ENCODE results near the gene PPFIBP2.
A peak's percentile ranks its signal among the peaks of the same experiment; 100 is the strongest.

Gene PPFIBP2

GRCh38 chr11:7551571-7551970, 37.8 kb downstream of the PPFIBP2 start:
- DNase-seq (ENCODE audit: low spot score) = peak; percentile 71

DNA sequence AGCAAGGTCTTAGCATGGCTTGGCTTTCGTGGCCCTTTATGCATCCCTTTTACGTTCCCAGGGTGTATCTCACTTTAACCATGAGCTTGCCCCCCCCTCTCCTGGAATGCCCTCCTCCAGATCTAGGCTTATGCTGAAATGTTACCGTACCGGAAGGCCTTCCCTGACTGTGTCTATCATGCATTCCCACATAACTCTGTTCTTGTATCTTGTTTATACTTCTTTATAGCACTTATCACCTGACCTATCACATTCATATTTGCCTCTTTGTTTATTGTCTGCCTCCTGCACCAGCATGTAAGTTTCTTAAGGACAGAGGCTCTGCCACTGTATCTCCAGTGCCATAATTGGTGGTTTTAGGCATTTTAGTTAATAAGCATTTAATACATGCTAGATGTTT, 38.9 kb downstream of the PPFIBP2 start:
- DNase-seq (ENCODE audit: low spot score) = peak; percentile 40

- DNase-seq (ENCODE audit: low spot score) = no peak
Measured at GRCh38 chr11:7555052-7555699, 41.4 kb downstream of the PPFIBP2 start.

DNA sequence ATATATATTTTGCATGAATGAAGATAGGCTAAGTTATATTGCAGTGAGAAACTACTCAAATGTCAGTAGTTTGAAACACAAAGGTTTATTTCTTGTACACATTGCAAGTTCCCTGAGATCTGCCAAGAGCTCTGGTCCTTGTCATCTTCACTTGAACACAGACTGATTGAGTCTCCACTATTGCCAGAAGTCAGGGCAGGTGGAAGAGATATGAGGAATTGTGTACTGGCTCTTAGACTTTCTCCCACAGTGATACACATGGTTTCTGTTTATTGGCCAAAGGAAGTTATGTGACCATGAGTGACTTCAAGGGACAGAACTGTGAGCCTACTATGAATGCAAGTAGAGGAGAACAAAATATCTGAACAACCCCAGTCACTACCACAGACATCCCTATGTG, 44.2 kb downstream of the PPFIBP2 start:
- DNase-seq (ENCODE audit: low spot score) = no peak

- DNase-seq (ENCODE audit: low spot score) = no peak
Measured at GRCh38 chr11:7559398-7560283, 45.8 kb downstream of the PPFIBP2 start.

- no peak for DNase-seq (ENCODE audit: low spot score)
Measured at GRCh38 chr11:7561562-7561961, 47.8 kb downstream of the PPFIBP2 start.

DNA sequence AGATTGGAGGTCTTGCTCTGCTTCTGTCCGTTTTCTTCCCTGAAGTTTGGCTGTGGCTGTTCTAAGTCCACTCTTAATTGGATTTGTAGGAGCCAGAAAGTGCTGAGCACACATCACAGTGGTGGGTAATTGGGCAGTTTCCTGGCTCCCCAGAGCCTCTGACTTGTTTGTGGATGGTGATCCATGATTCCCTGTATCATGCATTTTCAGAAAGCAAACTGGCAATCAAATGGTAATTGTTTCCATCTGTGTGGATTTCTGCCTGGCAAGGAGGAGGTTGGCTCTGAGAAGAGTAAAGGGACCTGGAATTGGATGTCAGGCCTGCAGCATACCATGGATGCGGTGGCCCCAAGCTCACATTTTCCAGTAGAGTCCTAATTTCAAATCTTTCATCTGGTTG, 49.5 kb downstream of the PPFIBP2 start:
- DNase-seq (ENCODE audit: low spot score) = no peak

DNA sequence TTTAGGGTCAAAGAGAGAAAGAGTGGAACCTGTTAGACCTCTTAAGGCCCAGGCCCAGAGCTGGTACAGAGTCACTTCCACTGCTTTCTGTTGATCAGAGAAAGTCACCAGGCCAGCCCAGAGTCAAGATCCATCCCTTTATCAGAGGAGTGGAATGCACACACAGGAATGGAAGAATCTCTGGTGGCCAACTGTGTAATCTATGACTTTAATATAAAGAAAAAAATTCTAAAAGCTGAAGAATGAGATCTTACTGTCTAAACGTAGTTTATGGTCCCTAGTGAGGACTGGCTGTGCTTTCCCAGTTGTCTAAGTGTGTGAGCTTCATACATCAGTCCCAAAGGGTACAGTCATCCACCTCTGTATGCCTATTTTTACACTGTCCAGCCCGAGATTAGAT, 51.0 kb downstream of the PPFIBP2 start:
- no peak for DNase-seq (ENCODE audit: low spot score)

DNA sequence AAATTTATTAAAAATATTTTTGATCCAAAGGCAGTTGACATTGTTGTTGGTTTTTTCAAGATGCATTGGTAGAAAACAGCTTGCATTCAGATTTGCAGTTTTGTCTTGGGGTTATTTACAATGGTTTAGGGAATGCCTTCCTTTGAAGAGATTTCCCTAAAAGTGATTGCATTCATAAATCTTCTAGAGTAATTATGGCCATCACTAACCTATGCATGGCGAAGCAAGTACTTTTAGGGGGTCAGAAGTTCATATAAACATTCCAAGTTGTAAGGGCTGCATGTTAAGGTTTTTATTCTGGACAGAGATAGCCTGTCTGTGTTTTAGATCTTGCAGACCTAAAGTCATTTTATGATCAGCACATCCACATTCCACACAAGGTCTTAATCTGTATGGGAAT, 53.5 kb downstream of the PPFIBP2 start:
- DNase-seq (ENCODE audit: low spot score) = no peak

DNA sequence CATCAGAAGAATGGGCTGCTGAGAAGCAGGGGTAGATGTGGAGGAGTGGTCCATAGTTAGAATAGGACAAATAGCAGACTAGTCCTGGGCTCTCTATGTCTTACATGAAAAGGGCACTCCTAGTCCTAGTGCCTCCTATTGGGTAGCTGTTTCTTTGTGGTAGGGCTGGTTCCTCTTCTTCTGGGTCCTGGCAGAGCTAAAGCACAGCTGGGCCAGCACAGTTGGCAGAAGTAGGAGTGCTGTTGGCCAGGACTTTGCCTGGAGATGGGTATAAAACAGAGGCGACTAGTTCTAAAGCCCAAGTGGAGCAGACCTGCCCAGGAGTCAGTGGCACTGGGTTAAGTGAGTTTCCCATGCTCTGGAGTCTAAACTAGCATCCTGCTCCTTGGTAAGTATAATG, 55.2 kb downstream of the PPFIBP2 start:
- no peak for DNase-seq (ENCODE audit: low spot score)

GRCh38 chr11:7570241-7570640, 56.4 kb downstream of the PPFIBP2 start:
- DNase-seq (ENCODE audit: low spot score) = no peak

DNA sequence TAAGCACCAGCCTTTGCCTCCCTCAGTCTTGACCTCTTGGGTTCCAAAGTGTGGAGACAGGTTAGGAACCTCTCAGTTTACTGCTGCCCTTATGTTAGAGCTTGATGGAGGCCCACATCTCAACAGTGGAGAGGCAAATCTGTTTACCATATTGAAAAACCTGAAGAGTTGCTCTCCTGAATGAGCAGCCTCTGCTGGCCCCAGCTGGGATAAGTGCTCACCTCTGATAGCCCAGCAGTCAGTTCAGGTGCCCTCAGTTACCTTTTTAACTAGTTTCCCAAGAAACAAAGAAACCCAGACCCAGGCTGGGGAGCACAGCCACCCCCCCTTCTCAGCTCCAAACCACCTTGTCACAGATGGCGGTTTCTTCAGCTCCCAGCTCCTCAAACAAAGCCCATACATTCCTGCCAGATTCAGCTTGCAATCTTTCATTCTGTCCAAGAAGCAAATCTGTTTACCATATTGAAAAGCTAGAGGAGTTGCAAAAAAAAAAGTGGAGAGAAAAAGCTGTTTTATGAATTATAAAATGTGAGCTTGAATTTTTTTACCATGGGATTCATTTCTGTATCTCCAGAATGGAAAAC, 57.2 kb downstream of the PPFIBP2 start:
- DNase-seq (ENCODE audit: low spot score) = no peak

DNA sequence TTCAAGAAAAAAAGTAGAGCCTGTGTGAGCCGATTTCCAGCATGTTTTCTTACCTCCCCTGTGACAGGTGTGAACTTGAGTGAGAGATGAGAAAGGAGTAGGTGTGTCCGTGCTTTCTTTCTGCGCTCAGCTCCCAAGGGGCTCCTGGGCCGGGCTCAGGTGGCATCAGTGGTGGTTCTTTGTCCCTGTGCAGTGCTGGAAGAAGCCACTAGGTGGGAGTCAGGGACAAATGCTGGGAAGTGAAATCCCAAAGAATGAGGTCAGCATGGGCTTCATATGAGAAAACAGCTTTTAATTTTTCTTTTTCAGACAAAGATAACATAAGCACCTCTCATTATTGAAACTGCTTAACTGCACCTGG, 57.8 kb downstream of the PPFIBP2 start:
- peak; percentile 52 for DNase-seq (ENCODE audit: low spot score)

DNA sequence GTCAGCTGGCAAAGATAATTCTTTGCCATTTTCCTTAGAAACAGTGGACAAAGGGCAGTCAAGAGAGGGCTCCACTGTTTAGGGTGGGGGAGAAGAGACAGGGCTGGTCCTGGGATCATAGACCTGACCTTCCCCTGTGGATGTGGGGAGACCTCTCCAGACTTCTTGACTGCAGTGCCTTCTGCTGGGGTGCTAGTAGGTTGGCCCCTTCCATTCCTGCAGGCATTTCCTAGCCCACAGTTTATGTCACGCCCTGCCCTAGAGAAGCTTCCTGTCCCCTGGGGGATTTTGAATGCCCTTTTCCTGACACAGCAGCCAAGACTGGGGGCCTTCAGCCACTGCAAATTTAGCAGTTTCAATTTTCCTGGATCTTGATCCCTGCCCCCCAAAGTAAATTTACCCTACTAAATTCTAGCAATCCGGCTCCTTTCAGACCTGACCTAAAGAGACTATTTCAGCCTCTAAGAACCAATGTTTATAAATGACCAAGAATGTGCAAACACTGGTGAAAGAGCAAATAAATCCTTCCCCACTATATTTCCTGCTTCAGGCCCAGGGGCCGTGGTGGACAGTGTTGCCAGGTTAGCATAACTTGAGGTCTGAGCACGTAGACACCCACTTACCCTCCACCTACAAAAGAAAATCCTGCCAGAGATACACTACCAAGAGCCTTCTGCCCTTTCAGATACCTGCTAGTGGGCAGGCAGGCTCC, 58.4 kb downstream of the PPFIBP2 start:
- no peak for DNase-seq (ENCODE audit: low spot score)

- DNase-seq (ENCODE audit: low spot score) = no peak
Measured at GRCh38 chr11:7573193-7573557, 59.4 kb downstream of the PPFIBP2 start.

- no peak for DNase-seq (ENCODE audit: low spot score)
Measured at GRCh38 chr11:7573558-7574296, 59.9 kb downstream of the PPFIBP2 start.

DNA sequence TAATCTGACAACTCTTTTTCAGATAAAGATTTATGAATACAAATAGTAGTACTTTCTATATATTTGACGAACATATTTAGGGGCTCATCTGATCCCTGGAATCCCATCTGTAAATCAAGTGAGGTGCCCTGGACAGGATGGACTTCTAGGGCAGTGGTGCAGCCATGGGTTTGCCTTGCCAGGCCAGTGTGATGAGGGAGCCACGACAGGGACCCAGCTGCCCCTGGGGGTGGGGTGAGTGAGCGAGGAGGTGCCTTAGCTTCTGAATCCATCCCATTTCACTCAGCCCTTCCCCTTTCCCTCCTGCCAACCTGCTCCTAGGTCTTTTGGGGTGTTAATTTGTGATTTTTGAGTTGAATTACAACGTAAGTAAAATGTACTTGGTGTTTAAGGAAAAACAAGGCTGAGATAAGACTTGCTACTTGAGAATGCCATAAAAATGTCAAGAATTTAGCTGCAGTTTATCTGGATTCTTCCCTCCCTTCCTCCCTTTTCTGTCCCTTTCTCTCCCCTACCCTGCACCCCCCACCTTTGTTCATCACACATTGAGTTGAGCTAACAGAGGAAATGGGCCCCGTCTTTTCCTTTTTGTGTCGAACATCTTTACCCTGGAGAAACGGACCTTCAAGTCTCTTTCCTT, 60.8 kb downstream of the PPFIBP2 start:
- no peak for DNase-seq (ENCODE audit: low spot score)

GRCh38 chr11:7575841-7576725, 62.3 kb downstream of the PPFIBP2 start:
- no peak for DNase-seq (ENCODE audit: low spot score)

DNA sequence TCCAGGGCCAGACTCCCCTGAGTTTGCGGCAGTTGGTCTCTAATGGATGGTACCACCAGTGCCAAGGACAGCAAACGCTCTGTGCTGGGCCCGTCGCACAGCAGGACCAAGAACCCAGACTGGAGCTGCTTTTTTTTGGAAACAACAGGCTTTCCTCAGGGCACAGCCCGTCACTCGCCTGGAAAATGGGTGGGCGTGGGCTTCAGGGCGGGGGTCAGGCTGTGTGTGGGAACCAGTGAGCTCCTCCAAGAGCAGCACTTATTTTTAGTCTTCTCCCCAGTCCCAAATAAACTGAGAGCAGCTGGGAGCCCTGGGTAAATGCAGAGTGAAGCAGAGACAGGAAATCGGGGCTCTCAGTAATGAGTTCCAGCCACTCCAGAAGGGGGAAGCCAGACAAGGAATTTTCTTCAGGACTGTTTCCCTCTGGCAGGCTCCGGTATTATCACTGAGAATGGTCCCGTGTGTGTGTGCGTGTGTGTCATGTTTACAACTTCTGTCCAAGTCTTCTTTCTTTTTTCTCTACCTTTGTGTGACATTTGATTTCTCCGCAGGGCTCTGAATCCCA, 63.0 kb downstream of the PPFIBP2 start:
- DNase-seq (ENCODE audit: low spot score) = no peak
